ENCODE data around the gene PPM1H.

GRCh38 chr12:62728741-62729140 is 206.2 kb downstream of the PPM1H start:
- TF ChIP-seq CTCF (IDR thresholded peaks at IDR 0.05) (no peak), POLR2A (IDR thresholded peaks at IDR 0.05) (no peak)

Measured in adrenal gland (tissue), 5 donors.